GM12878 (cell line): ENCODE data around the gene TMEM214. TPM values are rescaled to one million over a fixed set of nuclear protein-coding genes. Genes with fewer than 3 reads are reported as not detected.

Experiments used
- ATAC-seq: fragments of 200-7000 bp; cut with Tn5 transposase; 3 replicates; pipeline ENCODE4 v1.9.1; 2020; ENCODE audit warnings: mild to moderate bottlenecking, moderate library complexity
- BruUV-seq: library from RNA; stranded (reverse); fragments of 400-500 nt; replicated peaks from 2 replicates; lab custom pipeline; 2021; lab: Mats Ljungman, UMichigan
- CTCF ChIA-PET: fragments of 300-600 bp; sonication (Branson Sonifier 250); formaldehyde crosslinking; extraction: SDS; loops from one replicate; lab custom pipeline; 2021; ENCODE audit warnings: inconsistent platforms; lab: Yijun Ruan, JAX
- POLR2A ChIA-PET: fragments of 350-600 bp; formaldehyde crosslinking; extraction: SDS; loops from one replicate; lab custom pipeline; 2021; ENCODE audit warnings: inconsistent platforms; lab: Charles Lee
- RAD21 ChIA-PET: fragments of 300-600 bp; sonication (Branson Sonifier 250); formaldehyde crosslinking; loops from one replicate; lab custom pipeline; 2023; ENCODE audit warnings: antibody characterized with exemption; ENCODE audit not compliant: unreplicated experiment; lab: Charles Lee
- SMC1A ChIA-PET: fragments of 300-600 bp; sonication (Branson Sonifier 250); formaldehyde crosslinking; loops from one replicate; lab custom pipeline; 2023; ENCODE audit not compliant: unreplicated experiment, uncharacterized antibody; lab: Charles Lee
- DNase-seq: peaks from one replicate; pipeline ENCODE4 v3.0.0-alpha.2; 2011; ENCODE audit warnings: low read depth, low spot score
- FAIRE-seq: peaks from 3 replicates; lab custom pipeline; 2011; peaks lifted over from hg19 to GRCh38; lab: Jason Lieb, UNC
- H2AFZ ChIP-seq: 2 replicates; pipeline ENCODE4 v1.6.0; 2011; ENCODE audit warnings: low read depth, low read length, control low read depth; ENCODE audit not compliant: control insufficient read depth
- H3K27ac ChIP-seq: 2 replicates; pipeline ENCODE4 v1.5.1; 2011; ENCODE audit warnings: control low read depth; ENCODE audit not compliant: control insufficient read depth, insufficient read depth
- H3K27me3 ChIP-seq, 2 experiments: replicated peaks in 1 of 2; 2 replicates each; pipeline versions ENCODE4 v1.6.0 to v1.6.1; 2011; ENCODE audit warnings: low read length in 1 of 2; ENCODE audit not compliant: control insufficient read depth in 2 of 2, insufficient read depth in 2 of 2
- H3K36me3 ChIP-seq, 2 experiments: 2 replicates each; pipeline ENCODE4 v1.5.1; 2011; ENCODE audit warnings: low read length in 1 of 2; ENCODE audit not compliant: control insufficient read depth in 2 of 2, insufficient read depth in 2 of 2
- H3K4me1 ChIP-seq: 2 replicates; pipeline ENCODE4 v1.6.1; 2011; ENCODE audit warnings: mild to moderate bottlenecking, low read length, moderate library complexity, mixed read lengths; ENCODE audit not compliant: control insufficient read depth, insufficient read depth
- H3K4me2 ChIP-seq: 2 replicates; pipeline ENCODE4 v1.6.0; 2011; ENCODE audit warnings: control low read depth; ENCODE audit not compliant: control insufficient read depth, insufficient read depth
- H3K4me3 ChIP-seq: fragments of 200-600 bp; sonication (generic); 2 replicates; pipeline ENCODE4 v1.5.1; 2016
- H3K79me2 ChIP-seq: 2 replicates; pipeline ENCODE4 v1.6.0; 2011; ENCODE audit warnings: low read length; ENCODE audit not compliant: control insufficient read depth, insufficient read depth
- H3K9ac ChIP-seq: 2 replicates; pipeline ENCODE4 v1.8.0; 2011; ENCODE audit warnings: low read length, control low read depth, mixed read lengths; ENCODE audit not compliant: control insufficient read depth, insufficient read depth
- H3K9me3 ChIP-seq: replicated peaks from 3 replicates; pipeline ENCODE4 v1.5.1; 2011; ENCODE audit warnings: mild to moderate bottlenecking, low read length; ENCODE audit not compliant: control insufficient read depth, insufficient read depth
- H4K20me1 ChIP-seq: 2 replicates; pipeline ENCODE4 v1.6.0; 2011; ENCODE audit not compliant: control insufficient read depth, insufficient read depth
- WGBS: methylation state at CpG from one replicate; pipeline ENCODE4 v1.1.6; 2016; ENCODE audit warnings: low lambda C conversion rate; ENCODE audit not compliant: insufficient replicate concordance, insufficient coverage; ENCODE audit errors: missing lambda C conversion rate; 5-methylcytosine and 5-hydroxymethylcytosine counted together
- in situ Hi-C: fragments of 300-500 bp; cut with MboI; formaldehyde crosslinking; loops from 9 replicates; pipeline ENCODE4 v1.14.3; 2018; ENCODE audit warnings: mixed read lengths
- intact Hi-C: fragments of 100-400 bp; cut with micrococcal nuclease; formaldehyde crosslinking; loops from one replicate; pipeline ENCODE4 v1.14.2; 2022; ENCODE audit not compliant: unreplicated experiment
- polyA plus RNA-seq, 11 experiments: library from polyadenylated mRNA; depleted of rRNA in 4 of 11; unstranded in 6 of 11; stranded (reverse) in 5 of 11; fragments of >200 nt; fragmentation: Nextera tagmentation in 4 of 11; fragmentation: Illumina TruSeq in 1 of 11; extraction: Ambion mirVana in 4 of 11; extraction: Trizol in 1 of 11; gene quantifications; 1 replicate in 1 of 11; 2 replicates in 10 of 11; pipeline versions ENCODE4 v1.2.1 to v1.2.3, GENCODE V29; 2011 to 2016; ENCODE audit warnings: inconsistent platforms in 2 of 11, missing spikeins in 2 of 11, low read depth in 1 of 11
- total RNA-seq, 4 experiments: library from RNA; depleted of rRNA in 3 of 4; stranded (reverse); fragments of >200 nt in 3 of 4; fragmentation: Illumina TruSeq in 1 of 4; extraction: Trizol in 1 of 4; gene quantifications; 2 replicates each; pipeline versions ENCODE4 v1.2.1 to v1.2.3, GENCODE V29; 2013 to 2021
- TF ChIP-seq, protein P1 (sequence below): fragments of 450-650 bp; IDR thresholded peaks from 2 replicates; pipeline ENCODE4 v1.6.1; 2017; ENCODE audit warnings: borderline replicate concordance
- TF ChIP-seq, protein P2 (sequence below): IDR thresholded peaks from 2 replicates; pipeline ENCODE4 v1.6.1; 2012; ENCODE audit warnings: improper control_type of control experiment, low read depth, low read length; ENCODE audit not compliant: insufficient replicate concordance
- TF ChIP-seq, protein P3 (sequence below): IDR thresholded peaks from 2 replicates; pipeline ENCODE4 v1.6.1; 2012; ENCODE audit warnings: mild to moderate bottlenecking, low read depth, low read length

The TMEM214 gene
- total and polyA plus RNA-seq, 10 of the 15 experiments (the other 5 are each of a cell fraction or from before 2014, with no cell fraction given) = 10.4 to 79.2 (median 45.0) TPM

DNA sequence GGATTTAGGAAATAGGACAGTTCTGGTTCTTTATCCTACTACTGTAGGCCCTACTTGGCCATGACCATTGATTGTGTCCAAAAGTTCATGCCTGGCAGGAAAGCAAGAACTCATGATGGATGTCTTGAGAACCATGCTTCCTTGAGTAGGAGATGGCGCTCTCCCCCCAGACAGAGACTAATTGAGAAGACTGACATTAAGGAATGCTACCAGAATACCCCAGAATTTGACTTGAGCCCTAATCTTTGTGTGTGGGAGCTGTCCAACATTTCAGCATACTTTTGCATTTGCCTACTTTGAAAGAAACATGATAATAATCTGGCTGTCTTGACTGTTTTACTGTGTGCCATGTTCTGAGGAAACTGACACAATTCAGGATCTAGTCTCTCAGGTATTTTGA is 39.0 kb upstream of the TMEM214 start:
- ATAC-seq = no peak
- DNase-seq = no peak
- no peak overlapping the region for H3K27ac ChIP-seq
- TF ChIP-seq, protein P1, sequence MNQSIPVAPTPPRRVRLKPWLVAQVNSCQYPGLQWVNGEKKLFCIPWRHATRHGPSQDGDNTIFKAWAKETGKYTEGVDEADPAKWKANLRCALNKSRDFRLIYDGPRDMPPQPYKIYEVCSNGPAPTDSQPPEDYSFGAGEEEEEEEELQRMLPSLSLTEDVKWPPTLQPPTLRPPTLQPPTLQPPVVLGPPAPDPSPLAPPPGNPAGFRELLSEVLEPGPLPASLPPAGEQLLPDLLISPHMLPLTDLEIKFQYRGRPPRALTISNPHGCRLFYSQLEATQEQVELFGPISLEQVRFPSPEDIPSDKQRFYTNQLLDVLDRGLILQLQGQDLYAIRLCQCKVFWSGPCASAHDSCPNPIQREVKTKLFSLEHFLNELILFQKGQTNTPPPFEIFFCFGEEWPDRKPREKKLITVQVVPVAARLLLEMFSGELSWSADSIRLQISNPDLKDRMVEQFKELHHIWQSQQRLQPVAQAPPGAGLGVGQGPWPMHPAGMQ = no peak
- TF ChIP-seq, protein P2, sequence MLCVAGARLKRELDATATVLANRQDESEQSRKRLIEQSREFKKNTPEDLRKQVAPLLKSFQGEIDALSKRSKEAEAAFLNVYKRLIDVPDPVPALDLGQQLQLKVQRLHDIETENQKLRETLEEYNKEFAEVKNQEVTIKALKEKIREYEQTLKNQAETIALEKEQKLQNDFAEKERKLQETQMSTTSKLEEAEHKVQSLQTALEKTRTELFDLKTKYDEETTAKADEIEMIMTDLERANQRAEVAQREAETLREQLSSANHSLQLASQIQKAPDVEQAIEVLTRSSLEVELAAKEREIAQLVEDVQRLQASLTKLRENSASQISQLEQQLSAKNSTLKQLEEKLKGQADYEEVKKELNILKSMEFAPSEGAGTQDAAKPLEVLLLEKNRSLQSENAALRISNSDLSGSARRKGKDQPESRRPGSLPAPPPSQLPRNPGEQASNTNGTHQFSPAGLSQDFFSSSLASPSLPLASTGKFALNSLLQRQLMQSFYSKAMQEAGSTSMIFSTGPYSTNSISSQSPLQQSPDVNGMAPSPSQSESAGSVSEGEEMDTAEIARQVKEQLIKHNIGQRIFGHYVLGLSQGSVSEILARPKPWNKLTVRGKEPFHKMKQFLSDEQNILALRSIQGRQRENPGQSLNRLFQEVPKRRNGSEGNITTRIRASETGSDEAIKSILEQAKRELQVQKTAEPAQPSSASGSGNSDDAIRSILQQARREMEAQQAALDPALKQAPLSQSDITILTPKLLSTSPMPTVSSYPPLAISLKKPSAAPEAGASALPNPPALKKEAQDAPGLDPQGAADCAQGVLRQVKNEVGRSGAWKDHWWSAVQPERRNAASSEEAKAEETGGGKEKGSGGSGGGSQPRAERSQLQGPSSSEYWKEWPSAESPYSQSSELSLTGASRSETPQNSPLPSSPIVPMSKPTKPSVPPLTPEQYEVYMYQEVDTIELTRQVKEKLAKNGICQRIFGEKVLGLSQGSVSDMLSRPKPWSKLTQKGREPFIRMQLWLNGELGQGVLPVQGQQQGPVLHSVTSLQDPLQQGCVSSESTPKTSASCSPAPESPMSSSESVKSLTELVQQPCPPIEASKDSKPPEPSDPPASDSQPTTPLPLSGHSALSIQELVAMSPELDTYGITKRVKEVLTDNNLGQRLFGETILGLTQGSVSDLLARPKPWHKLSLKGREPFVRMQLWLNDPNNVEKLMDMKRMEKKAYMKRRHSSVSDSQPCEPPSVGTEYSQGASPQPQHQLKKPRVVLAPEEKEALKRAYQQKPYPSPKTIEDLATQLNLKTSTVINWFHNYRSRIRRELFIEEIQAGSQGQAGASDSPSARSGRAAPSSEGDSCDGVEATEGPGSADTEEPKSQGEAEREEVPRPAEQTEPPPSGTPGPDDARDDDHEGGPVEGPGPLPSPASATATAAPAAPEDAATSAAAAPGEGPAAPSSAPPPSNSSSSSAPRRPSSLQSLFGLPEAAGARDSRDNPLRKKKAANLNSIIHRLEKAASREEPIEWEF = no peak
- TF ChIP-seq, protein P3, sequence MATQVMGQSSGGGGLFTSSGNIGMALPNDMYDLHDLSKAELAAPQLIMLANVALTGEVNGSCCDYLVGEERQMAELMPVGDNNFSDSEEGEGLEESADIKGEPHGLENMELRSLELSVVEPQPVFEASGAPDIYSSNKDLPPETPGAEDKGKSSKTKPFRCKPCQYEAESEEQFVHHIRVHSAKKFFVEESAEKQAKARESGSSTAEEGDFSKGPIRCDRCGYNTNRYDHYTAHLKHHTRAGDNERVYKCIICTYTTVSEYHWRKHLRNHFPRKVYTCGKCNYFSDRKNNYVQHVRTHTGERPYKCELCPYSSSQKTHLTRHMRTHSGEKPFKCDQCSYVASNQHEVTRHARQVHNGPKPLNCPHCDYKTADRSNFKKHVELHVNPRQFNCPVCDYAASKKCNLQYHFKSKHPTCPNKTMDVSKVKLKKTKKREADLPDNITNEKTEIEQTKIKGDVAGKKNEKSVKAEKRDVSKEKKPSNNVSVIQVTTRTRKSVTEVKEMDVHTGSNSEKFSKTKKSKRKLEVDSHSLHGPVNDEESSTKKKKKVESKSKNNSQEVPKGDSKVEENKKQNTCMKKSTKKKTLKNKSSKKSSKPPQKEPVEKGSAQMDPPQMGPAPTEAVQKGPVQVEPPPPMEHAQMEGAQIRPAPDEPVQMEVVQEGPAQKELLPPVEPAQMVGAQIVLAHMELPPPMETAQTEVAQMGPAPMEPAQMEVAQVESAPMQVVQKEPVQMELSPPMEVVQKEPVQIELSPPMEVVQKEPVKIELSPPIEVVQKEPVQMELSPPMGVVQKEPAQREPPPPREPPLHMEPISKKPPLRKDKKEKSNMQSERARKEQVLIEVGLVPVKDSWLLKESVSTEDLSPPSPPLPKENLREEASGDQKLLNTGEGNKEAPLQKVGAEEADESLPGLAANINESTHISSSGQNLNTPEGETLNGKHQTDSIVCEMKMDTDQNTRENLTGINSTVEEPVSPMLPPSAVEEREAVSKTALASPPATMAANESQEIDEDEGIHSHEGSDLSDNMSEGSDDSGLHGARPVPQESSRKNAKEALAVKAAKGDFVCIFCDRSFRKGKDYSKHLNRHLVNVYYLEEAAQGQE = peak; percentile 81; the same call in 1 of the 2 replicates
- SMC1A ChIA-PET = interaction anchor here (1.2 kb wide), 2 partner anchors 9 to 26 kb away, joined by 3 to 4 read pairs; no protein-coding TSS in a partner anchor
- no peaks in the 10 kb centered on the region for H3K36me3 ChIP-seq
- no peaks in the 10 kb centered on the region for H4K20me1 ChIP-seq
- 6% methylated on average over 1 of the region's 1 CpG for WGBS
- H3K27me3 ChIP-seq = peaks cover 1 to 2% of the 10 kb centered on the region in 2 experiments; a peak in 3 of 4 replicates
- no peak overlapping the region for H3K4me2 ChIP-seq
- RAD21 ChIA-PET = no interaction called here
- intact Hi-C loops = no loop called here
- H2AFZ ChIP-seq = no peak overlapping the region
- no peaks in the 10 kb centered on the region for H3K79me2 ChIP-seq
- H3K9ac ChIP-seq = no peak overlapping the region
- H3K4me1 ChIP-seq = no peaks in the 10 kb centered on the region
- no TSS peak for BruUV-seq
- H3K9me3 ChIP-seq = no peaks in the 10 kb centered on the region
- H3K4me3 ChIP-seq = no peak overlapping the region
- CTCF ChIA-PET = interaction anchor here (0.7 to 1.5 kb wide), 3 partner anchors 10 to 286 kb away, joined by 3 to 4 read pairs (median 4); no protein-coding TSS in a partner anchor
- in situ Hi-C loops = no loop called here
- POLR2A ChIA-PET = interaction anchor here (0.5 kb wide), 1 partner anchor 309 kb away, joined by 3 read pairs; no protein-coding TSS in a partner anchor
- no peak for FAIRE-seq
